Fibroblast of the conjunctiva (primary cell): Measurements from ENCODE around the gene VTI1A.

Experiments
- DNase-seq: peaks from one replicate; pipeline ENCODE4 v3.0.0-alpha.2; 2010; ENCODE audit warnings: low read depth

VTI1A gene

DNA sequence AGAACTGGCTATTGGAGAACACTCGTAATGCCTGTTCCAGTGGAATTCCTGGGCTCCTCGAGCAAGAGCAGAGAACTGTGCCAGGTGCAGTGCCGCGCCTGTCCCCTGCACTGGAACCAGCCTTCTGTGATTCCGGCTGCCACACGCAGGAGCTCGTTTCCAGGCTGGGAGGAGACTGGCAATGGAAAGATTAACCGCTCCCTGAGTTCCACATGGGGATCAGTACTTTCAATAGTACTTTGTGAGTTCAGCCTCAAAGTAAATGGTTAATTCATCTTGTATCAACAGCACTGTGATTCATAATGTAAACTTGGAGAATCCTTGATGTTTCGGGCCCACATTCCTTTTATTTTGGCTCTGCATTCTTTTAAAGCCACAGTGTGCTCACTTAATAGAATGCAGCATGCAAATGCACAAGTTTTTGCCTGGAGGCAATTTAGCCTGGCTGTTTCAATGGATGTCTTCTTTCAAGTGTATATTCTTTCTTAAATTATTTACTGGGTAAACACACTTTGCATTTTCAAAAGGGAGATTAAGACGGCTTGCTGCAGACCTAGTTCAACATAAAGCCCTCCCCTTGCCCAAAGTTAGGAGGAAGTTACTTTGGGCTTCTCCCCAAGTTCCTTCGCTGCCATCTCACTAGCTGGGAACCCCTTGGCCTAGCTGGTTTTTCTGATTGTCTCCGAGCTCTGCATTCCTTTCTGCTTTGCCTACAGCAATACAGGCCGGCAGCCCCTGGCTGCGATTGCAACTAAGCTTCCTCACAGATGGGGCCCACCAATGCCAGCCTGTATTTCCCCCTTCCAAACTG is 364.9 kb downstream of the VTI1A start:
- DNase-seq: peak; percentile 94

DNA sequence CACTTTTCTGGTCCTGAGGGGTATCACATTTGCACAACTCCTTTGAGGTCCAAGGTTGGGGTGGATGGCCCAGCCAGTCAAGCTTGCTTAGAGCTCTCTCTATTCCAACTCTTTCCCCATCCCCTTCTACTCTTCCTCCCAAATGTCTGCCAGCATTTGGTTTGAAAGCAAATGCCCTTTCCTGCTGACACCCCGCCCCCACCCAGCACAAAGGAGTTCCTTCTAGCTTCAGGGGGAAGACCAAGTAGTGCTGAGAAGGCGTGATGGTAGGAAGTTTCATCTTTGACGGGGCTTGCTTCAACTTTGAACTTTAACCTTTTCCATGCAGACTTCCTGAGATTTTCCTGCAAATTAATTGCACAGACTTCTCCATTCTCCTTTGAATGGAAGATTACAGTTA is 365.6 kb downstream of the VTI1A start:
- no peak for DNase-seq

DNA sequence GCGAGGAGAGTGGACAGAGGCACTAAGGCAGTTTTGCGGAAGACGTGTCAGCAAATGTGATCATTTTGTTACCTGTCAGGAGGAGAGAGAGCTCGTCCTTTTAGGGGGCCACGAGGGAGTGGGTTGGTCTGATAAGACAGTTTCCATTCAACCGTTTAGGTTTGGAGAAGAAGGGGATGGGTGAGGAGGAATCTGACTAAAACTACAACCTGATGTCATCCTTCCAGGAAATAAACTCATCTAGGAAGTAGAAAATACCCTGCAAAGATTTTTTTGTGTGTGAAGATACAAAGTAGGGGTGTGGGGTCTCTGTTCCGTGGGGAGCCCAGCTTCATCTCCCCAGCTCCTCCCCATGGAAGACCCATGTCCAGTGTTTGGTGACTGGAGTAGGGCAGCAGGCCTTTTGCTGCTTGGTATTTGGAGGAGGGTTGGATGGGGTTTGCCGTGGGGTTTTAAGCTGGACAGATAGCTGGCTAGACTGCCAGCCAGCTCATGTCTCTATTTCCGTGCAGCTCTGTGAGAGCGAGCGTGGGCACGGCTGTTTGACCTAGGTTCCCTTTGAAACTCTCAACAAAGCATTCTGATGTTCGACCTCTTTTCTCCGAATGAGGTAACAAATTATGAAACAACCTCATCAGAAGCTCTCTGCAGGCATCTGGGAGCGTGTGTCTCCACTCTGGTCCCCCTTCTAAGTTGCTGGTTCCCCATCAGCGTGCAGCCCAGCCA is 367.0 kb downstream of the VTI1A start:
- DNase-seq: no peak

DNA sequence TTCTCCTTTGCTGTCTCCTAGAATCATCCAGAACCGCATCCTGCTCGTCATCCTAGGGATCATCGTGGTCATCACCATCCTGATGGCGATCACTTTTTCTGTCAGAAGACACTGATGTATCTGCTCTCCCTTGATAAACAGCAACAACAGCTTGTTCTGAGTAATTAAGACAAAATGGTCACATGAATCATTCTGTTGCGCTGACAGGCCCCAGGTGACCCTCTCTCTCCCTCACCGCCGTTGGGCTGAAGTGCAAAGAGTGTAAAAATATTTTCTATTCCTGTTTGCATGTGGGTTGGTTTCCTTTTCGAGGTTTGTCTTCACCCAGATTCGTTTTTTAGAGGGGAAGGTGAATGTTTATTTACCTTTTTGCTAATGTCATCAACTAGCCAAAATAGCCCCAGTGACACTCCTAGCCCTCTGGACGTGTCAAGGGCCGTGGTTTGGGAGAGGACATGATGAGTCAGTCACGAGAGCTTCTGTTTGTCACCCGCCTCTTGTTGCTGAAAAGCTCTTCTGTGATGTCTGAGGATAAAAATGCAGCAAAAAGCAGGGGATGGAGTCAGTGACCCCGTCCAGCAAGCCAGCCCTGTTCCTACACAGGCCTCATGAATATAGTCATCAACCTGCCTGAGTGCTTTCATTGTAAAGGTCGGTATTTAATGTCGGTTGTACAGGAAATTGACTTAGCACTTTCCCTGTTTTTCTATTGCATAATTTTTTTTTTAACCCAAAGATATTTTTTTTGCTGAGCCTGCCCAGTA is 368.4 kb downstream of the VTI1A start:
- peak; percentile 8 for DNase-seq

DNA sequence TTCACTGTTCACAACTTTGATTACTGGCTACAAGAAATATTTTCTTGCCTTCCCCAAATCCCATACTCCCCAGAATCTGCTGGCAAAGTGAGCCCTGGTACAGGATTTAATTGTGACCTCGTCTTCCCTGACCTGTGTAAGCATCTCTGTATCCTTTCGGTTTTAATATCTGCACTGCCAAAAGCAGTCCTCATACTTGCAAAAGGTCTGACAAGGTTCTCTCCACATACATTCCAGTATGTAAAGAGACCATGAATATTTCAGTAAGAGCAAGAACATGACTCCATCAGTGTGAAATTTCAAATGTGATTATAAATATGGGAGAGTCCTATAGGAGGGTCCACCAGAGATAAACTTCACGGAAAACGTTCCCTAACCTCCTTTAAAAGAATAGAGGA is 369.0 kb downstream of the VTI1A start:
- DNase-seq: no peak

DNA sequence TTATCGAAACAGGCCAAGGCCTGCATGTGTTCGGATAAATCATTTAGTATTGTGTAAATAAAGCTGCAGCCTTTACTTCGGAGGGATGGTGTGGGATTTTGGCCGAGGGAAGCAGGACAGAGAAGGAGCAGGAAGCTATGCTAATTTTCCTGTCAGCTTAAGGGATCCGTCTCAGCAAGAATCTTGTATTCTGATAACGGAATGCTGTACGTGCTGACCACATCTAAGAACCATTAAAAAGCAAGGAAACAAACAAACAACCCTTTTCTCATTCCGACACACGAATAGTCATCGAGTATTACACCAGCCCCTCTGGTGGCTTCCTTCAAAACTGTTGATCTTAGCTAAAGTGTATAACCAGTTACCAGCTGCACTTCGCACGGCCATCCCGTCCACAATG is 369.9 kb downstream of the VTI1A start:
- no peak for DNase-seq

DNA sequence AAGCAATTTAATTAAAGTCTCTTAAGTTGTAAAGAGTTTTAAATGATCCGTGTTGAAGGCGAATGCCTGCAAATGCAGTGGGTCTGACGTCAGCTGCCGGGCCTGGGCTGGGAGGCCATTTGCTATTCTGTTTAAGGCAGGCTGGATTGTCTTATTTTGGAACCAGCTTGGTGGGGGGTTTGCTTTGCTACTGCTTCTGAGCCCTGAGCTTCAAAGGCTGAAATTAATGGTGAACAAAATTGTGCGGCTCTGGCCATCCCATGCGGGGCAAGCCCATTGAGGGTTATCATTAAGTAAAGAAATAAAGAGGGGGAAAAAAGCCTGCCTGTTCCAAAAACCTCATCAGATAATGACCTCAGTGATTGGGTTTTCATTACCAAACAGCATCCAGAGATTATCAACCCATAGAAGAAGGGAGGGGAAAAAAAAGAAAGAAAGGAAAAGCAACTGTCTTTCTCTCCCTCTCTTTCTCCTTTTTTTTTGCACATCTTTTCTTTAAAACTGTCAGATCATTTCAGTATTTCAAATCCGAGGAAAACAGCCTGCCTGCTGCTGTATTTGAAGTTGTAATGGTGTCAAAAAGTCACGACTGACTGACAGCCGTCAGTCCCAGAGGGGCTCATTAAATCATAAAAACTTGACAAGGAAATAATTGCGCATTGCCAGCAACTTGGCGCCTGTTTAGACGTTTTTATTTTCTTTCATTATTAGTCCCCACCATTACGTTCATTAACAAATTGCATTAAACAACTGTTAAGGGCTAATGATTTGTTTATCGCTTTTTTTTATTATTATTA is 371.2 kb downstream of the VTI1A start:
- DNase-seq: no peak

DNA sequence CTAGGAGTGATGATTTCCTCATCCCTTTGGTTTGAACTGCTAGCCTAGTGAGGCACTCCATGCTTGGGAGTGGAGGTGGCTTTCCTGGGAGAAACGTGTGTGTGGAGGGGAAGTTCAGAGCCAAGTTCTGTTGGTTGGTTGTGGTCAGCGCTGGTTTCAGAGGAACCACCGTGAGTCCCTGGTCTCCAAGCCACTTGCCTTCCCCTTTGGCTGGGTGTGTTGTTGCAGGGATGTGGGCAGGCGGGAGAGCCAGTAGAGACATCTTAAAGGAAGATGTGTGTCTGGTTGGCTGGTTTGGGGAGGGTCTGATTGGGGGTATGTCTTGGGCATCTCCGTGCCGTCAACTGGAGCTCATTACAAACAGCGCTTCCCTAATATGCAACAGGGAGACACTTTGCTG is 372.2 kb downstream of the VTI1A start:
- no peak for DNase-seq

DNA sequence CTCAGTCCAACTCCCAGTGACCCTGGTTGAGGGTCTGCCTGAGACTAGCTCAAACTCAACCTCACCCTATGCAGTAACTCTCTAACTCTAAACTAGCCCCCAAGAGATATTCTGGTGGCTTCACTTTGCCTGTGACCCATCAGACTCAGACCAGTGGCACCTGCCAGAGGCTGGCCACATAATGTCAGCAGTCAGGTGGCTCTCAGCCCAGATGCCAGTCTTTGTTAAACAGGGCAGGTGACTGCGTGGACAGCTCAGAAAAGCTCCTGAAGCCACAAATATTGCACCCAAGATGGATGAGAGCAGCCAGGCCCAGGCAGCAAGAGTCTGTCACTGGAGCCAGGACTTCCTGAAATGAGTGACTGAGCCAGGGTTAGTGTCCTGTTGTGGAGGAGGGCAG is 373.3 kb downstream of the VTI1A start:
- no peak for DNase-seq

DNA sequence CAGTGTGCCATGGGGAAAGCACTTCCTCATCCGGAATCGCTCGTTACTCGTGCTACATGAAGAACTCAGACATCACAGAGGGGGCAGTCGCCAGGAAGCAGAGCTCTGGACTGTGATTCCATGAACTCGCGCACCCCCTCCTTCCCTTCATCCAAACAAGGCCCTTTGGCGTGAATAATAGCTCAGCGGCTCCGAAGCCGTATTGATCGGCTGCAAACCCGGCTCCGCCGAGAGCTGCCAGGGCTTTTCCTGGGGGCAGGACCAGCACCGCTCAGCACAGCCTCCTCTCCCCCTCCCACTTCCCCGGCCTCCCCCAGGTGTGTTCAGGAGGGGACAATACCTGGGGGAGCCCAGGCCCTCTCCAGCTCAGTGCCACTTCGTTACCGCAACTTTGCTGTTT is 374.0 kb downstream of the VTI1A start:
- DNase-seq: no peak

DNA sequence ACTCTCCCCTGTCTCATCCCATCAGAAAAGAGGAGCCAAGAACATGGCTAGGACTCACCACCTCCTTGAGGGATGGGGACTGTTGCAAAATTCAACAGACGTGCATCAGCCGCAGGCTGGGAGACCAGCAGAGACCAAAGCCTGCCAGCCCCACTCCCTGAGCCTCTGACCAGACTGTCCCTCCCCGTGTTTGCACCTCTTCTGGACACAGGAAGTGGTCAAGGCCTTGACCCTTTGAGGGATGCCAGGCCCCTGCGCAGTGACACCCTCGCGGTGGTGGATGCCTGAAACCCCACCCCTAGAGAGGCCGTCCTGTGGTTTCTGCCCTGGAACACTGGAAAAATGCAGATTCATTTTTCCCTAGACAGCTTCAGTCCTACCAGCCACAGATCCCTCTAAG is 374.6 kb downstream of the VTI1A start:
- no peak for DNase-seq

DNA sequence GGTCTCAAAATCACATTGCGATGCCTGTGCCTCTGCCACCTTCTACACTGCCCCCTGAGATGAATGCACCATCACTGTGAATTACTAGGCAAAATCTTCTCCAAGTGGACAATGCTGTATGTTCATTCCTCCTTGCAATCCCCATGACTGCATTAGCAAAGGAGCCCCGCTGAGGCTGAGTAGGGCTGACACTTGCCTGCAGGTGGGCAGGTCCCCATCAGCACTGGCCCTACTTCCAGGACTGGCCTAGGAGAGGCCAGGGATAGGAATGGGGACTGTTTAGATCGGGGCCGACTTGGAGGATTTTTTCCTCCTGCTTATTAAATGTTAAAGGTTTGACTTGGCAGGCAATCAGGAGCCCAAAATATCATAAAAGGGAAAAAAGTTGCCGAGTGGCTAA is 376.0 kb downstream of the VTI1A start:
- no peak for DNase-seq

DNA sequence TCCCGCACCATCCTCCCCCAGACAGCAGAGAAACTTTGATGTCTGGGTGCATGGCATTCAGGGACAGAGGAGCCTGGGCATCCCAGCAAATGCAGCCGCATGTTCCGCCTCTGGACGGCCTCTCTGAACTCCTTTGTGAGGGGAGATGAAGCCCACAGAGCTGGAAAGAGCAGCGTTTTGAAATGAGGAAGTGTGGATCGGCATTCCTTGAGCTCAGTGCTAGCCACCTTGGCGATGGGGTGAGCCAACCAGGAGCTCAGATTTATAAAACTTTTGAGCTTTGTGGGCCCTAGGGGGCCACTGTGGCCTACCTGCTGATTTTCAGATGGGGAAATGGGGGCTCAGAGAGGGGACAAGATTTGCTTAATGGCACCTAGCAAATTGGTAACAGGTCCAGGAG is 376.6 kb downstream of the VTI1A start:
- no peak for DNase-seq

DNA sequence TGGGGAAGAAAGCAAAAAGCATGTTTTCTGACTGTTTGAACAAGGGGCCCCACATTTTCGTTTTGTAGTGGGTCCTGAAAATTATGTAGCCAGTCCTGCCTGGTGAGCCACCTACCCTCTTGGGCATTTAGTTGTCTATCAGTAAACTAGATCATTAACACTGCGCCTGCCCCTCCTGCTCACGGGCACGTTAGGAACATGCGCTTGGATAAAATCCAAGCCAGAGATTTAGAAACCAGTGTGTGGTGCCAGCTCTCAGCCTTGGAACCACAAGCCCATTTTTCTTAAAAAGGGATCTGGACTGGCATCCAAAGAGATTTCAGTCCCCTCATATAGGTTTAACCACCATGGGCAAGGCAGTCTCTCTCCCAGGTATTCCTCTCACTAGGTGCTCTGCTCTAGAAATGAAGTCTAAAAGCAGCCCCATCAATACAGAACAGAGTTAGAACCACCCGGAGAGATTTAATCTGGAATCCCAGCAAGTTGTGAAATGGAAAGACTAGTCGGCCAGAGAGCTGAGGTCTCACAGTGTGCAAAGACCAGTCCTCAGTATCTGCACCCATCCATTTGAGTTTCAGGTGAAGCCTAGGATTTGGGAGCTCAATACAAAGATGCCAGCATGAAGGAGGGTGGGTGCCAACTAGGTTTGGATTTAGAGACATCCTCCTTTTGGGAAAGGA is 379.1 kb downstream of the VTI1A start:
- no peak for DNase-seq

DNA sequence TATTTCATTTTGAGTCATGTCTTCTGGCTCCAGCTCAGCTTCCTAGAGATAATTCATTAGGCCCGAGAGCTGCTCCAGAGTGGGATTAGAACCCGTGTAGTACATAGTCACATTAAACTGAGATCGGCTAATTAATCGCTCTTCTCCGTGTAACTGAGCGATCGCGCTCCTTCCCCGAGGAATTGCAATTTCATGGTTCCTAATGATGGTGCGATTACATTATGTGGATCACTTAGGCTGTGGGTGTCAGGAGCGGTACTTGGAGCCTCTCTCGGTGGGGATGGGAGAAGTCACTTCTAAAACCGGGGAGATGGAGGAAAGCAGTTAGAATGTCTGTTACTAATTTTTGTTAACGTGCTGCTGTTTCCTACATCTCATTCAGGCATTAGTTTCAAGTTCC is 380.1 kb downstream of the VTI1A start:
- DNase-seq: no peak

DNA sequence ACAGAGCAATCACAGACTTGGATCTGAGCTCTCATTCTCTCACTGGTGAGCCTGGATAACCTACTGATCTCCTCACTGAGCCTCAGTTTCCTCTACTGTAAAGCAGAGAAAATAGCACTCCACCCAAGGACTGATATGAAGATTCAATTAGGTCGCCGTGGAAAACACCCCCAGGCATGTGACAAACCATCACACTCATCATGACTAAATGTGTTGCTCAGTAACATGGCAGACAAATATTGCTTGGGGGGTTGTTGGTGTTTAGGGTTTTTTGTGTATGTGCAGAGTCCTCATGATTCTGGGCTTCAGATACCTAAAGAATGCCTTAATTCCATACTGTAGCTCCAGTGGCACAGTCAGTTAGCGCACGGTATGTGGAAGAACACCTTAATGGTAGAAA is 380.9 kb downstream of the VTI1A start:
- DNase-seq: no peak

DNA sequence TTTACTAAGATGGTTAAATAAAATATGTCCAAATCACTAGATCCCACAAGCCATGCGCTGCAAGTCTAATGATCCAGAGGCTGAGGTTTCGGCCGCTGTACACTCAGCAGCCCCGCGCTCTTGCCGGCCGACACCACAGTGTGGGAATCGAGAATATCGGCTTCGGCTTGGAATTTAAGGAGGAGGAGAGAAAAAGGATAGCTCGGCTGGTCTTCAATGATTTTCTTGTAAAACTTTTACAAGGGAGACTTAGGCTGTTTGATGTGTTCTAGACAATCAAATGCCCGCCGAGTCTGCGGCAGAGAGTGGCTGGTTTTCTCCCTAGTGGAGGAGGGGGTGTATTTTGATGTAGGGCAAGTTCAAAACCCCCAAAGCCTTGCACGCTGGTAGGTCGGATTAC is 384.8 kb downstream of the VTI1A start:
- no peak for DNase-seq

DNA sequence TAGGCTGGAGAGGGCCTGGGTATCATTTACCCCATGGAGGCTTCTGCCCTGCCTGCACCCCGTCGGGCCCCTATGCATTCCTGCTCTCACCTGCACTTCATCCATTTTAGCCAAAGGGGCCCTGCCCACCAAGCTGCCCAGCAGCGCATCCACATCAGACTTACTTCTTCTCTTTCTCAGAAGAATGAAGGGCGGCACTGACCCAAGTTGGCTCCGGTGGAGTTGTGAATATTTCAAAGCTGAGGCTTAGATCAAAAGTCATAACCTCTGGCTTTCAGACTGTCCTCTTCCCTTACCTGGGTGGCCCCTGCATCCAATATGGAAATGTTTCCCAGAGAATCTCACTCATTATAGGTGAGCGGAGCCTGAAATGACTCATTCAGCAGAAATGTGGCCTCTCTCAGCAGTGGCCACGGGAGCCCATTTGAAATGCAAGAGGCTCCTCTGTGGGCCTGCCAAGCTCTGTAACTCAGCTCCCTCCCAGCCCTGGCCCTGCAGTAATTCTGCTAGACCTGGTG is 385.4 kb downstream of the VTI1A start:
- DNase-seq: no peak

DNA sequence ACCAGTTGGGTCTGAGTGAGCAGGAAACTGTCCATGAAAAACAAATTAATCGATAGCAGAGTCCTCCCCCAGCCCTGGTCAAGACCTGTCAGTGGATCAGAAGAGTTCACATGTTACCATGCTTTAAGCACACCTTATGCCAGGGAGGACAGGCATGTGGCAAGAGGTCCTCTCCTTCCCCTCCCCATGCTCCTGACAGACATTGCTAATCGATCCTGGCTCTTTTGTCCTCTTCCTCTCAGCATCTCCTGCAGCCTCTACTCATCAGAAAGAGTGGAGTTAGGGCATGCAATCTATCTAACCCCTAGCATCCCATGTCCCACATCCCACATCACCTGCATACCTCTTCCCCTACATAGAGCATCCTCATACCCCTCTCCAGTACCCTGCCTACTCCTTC is 385.9 kb downstream of the VTI1A start:
- DNase-seq: no peak

DNA sequence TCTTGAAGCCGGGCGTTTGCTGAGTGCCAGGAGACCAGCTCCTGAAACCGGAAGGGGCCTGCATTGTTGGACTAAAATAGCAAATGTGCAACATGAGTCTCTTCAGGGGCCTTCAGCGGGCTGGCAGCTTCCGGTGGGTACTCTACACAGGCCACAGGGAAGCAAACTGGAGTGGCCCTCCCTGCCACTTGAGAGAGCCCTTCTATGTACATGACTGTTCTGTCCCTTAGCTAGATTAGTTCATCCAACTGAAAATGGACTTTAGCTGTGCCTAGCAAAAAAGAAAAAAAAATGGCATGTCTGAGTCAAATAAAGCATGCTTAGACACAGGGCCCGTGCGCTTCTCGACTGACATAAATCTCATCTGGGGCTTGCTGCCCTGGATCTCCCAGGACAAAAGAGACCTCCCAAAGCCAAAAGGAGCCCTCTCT is 387.8 kb downstream of the VTI1A start:
- no peak for DNase-seq

DNA sequence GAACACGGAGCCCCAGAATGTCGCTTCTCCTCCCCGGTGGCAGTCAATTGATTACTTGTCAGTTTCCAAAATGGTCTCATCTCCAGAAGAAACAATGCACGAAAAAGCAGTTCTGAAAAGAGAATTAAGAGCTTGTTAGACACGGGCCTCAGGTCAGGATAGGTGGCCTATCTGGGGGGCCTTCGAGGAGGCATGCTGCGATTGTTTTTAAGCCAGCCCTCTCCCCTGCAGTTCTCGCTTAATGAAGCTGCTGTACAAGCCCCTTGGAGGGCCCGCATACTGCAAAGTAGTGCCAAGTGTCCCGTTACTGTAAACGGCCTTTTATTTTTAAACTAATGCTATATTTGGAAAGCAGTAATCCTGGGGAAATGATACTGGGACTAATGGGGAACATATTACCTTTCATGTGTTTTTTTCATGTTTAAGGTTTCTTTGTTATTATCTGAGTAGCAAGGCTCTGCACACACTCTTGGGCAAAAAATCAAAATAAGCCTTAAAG is 388.3 kb downstream of the VTI1A start:
- no peak for DNase-seq
